HT-29 (cell line): ENCODE measurements around the gene EXOC4. TPM values are rescaled to one million over a fixed set of nuclear protein-coding genes. Genes with fewer than 3 reads are reported as not detected.
A peak's percentile ranks its signal among the peaks of the same experiment; 100 is the strongest.

Experiments used
- DNase-seq: peaks from one replicate; pipeline ENCODE4 v3.0.0-alpha.2; 2015; ENCODE audit warnings: low spot score
- total RNA-seq: library from RNA; depleted of rRNA; stranded (reverse); fragments of >200 nt; shearing (Covaris generic); gene quantifications from 2 replicates; pipeline ENCODE4 v1.2.3, GENCODE V29; 2014

Gene EXOC4
- total RNA-seq, 1 experiment from 2014 or later = 59.8 TPM

GRCh38 chr7:134029743-134030142 is 776.9 kb downstream of the EXOC4 start:
- no peak for DNase-seq

GRCh38 chr7:134030460-134030865 is 777.6 kb downstream of the EXOC4 start:
- no peak for DNase-seq

GRCh38 chr7:134031835-134032617 is 779.1 kb downstream of the EXOC4 start:
- peak; percentile 8 for DNase-seq

- peak; percentile 44 for DNase-seq
These were observed 781.8 kb downstream of the EXOC4 start for GRCh38 chr7:134034652-134035051.

GRCh38 chr7:134037991-134038390 is 785.1 kb downstream of the EXOC4 start:
- DNase-seq = no peak

GRCh38 chr7:134040988-134041387 is 788.1 kb downstream of the EXOC4 start:
- no peak for DNase-seq

- DNase-seq = no peak
These were observed 788.6 kb downstream of the EXOC4 start for GRCh38 chr7:134041477-134041876.

- no peak for DNase-seq
These were observed 789.4 kb downstream of the EXOC4 start for GRCh38 chr7:134042307-134042706.

GRCh38 chr7:134044682-134045081 is 791.8 kb downstream of the EXOC4 start:
- no peak for DNase-seq

- DNase-seq = no peak
These were observed 792.8 kb downstream of the EXOC4 start for GRCh38 chr7:134045716-134046115.

- no peak for DNase-seq
These were observed 793.8 kb downstream of the EXOC4 start for GRCh38 chr7:134046594-134047128.

- DNase-seq = no peak
These were observed 794.8 kb downstream of the EXOC4 start for GRCh38 chr7:134047675-134048074.

- DNase-seq = no peak
These were observed 795.3 kb downstream of the EXOC4 start for GRCh38 chr7:134048166-134048565.

GRCh38 chr7:134051020-134051419 is 798.1 kb downstream of the EXOC4 start:
- DNase-seq = no peak

- no peak for DNase-seq
These were observed 803.9 kb downstream of the EXOC4 start for GRCh38 chr7:134056816-134057215.

GRCh38 chr7:134058521-134058920 is 805.6 kb downstream of the EXOC4 start:
- DNase-seq = no peak

- DNase-seq = peak; percentile 7
These were observed 806.1 kb downstream of the EXOC4 start for GRCh38 chr7:134058980-134059379.

- DNase-seq = no peak
These were observed 807.0 kb downstream of the EXOC4 start for GRCh38 chr7:134059921-134060320.

GRCh38 chr7:134060874-134061273 is 808.0 kb downstream of the EXOC4 start:
- DNase-seq = no peak

GRCh38 chr7:134062460-134062859 is 809.6 kb downstream of the EXOC4 start:
- no peak for DNase-seq

- no peak for DNase-seq
These were observed 812.5 kb downstream of the EXOC4 start for GRCh38 chr7:134065415-134065814.

GRCh38 chr7:134067164-134067563 is 814.3 kb downstream of the EXOC4 start:
- no peak for DNase-seq

GRCh38 chr7:134068670-134069069 is 815.8 kb downstream of the EXOC4 start:
- DNase-seq = no peak
